DND-41 (cell line): Measurements from ENCODE around the gene SCNN1A.

Source experiments
- EZH2 ChIP-seq: IDR thresholded peaks from 3 replicates; pipeline ENCODE4 v1.6.1; 2012; ENCODE audit warnings: borderline replicate concordance, low read depth, mild to moderate bottlenecking, moderate library complexity, low read length, inconsistent platforms; ENCODE audit not compliant: severe bottlenecking
- TF ChIP-seq, protein P1 (sequence below): IDR thresholded peaks from 2 replicates; pipeline ENCODE4 v1.5.1; 2012; ENCODE audit warnings: borderline replicate concordance, low read length, moderate library complexity, mild to moderate bottlenecking; ENCODE audit not compliant: poor library complexity, severe bottlenecking; ENCODE audit errors: extremely low read depth

DNA sequence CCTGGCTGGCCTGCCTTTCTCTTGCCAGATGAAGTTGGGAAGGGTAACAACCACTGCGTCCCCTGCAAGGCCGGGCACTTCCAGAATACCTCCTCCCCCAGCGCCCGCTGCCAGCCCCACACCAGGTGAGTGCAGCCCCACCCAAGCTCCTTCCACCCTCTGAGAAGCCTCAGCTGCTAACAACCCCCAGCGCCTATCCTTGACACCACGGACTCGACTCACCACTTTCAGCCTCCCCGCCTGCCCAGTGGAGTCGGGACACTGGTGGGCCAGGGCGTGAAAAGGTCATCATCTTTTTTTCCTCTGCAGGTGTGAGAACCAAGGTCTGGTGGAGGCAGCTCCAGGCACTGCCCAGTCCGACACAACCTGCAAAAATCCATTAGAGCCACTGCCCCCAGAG, 10.7 kb upstream of the SCNN1A start:
- no peak for TF ChIP-seq EZH2
- TF ChIP-seq, protein P1, sequence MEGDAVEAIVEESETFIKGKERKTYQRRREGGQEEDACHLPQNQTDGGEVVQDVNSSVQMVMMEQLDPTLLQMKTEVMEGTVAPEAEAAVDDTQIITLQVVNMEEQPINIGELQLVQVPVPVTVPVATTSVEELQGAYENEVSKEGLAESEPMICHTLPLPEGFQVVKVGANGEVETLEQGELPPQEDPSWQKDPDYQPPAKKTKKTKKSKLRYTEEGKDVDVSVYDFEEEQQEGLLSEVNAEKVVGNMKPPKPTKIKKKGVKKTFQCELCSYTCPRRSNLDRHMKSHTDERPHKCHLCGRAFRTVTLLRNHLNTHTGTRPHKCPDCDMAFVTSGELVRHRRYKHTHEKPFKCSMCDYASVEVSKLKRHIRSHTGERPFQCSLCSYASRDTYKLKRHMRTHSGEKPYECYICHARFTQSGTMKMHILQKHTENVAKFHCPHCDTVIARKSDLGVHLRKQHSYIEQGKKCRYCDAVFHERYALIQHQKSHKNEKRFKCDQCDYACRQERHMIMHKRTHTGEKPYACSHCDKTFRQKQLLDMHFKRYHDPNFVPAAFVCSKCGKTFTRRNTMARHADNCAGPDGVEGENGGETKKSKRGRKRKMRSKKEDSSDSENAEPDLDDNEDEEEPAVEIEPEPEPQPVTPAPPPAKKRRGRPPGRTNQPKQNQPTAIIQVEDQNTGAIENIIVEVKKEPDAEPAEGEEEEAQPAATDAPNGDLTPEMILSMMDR, result no peak
